ENCODE measurements around the gene PBX1.

- no peak for TF ChIP-seq CTCF (IDR thresholded peaks at IDR 0.05; ENCODE audit: low read depth, low read length, poor library complexity, severe bottlenecking)
- TF ChIP-seq EZH2phosphoT487 (IDR thresholded peaks at IDR 0.05; ENCODE audit: borderline replicate concordance, low read length): no peak
Measured at GRCh38 chr1:164713456-164714207, 154.6 kb downstream of the PBX1 start.

Measured in DOHH2 (cell line).